CD4-positive, alpha-beta T cell treated with Interferon alpha-2 for 1 hour (primary cell): Measurements from ENCODE around the gene RIC1.
"Not testable (repeated sequence)": the region's sequence is repeated elsewhere in the genome, so short reads cannot be mapped to it uniquely, and the experiment has no call there.

Source experiments
- DNase-seq, 2 donors: peaks; one replicate each; pipeline ENCODE4 v3.0.0-alpha.2; 2020 to 2022

RIC1 gene

DNA sequence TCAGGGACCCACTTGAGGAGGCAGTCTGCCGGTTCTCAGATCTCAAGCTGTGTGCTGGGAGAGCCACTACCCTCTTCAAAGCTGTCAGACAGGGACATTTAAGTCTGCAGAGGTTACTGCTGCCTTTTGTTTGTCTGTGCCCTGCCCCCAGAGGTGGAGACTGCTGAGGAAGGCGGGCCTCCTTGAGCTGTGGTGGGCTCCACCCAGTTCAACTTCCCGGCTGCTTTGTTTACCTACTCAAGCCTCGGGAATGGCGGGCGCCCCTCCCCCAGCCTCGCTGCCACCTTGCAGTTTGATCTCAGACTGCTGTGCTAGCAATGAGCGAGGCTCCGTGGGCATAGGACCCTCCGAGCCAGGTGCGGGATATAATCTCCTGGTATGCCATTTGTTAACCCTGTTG is 54.7 kb downstream of the RIC1 start:
- DNase-seq: not testable (repeated sequence)

DNA sequence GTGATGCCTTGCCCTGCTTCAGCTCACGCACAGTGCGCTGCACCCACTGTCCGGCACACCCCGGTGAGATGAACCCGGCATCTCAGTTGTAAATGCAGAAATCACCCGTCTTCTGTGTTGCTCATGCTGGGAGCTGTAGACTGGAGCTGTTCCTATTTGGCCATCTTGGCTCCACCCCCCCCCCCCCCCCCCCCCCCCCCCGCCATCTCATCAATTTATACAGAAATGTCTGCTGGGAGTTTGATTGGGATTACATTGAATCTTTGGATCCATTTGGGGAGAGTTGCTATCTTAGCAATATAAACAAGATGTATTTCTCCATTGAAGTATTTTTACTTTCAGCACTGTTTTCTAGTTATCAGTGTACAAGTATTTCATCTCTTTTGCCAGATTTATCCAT is 55.2 kb downstream of the RIC1 start:
- no peak for DNase-seq

DNA sequence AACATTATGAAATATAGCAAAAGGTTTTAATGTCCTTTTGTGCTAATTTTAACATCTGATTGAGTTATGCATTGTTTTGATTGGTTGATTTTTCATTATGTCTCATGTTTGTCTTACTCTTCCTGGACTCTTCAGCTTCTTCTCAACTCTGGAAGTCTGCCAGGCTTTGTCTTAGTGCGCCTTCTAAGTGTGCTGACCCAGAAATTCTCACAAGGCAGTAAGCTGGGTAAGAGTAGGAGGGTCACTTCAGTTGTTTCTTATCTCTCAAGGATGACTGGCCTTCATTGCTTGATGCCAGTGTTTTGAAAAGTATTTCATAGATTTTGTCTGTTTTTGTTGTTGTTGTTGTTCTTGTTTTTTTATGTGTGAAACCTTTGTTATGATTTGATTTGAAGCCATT is 59.2 kb downstream of the RIC1 start:
- no peak for DNase-seq

DNA sequence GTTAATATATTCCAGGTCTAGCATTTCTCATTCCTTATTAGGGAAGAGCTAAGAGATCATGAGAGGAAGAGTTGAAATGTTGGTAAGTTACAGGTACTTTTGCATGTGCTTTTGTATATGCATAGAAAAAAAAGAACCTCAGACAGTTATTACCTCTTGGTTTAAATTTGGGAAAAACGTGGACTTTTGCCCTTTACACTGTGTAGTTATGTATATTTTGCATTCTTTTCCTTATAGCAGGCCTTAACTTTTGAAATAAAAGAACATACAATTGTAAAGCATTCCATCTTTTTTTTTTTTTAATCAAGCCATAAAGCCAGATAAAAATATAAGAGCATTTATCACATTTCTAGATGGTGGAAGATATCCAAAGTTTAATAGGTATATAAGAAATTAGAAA is 61.4 kb downstream of the RIC1 start:
- DNase-seq: no peak

DNA sequence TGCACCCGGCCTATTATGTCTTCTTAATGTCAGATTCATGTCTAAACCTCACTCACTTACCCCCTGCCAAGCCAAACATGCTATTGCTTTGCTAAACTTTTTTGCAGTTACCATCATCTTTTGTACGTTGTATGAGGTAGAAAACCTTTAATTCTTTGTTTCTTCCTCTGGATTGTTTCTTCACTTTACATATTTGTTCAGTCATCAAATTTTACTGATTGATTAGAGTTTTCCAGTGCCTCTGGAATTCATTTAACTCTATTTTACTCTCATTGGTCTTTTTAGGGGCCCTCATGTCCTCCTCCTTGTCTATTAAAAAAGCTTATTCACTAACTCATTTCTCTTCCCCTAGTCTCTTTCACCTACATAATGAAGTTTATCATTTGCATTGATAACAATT is 67.0 kb downstream of the RIC1 start:
- no peak for DNase-seq

DNA sequence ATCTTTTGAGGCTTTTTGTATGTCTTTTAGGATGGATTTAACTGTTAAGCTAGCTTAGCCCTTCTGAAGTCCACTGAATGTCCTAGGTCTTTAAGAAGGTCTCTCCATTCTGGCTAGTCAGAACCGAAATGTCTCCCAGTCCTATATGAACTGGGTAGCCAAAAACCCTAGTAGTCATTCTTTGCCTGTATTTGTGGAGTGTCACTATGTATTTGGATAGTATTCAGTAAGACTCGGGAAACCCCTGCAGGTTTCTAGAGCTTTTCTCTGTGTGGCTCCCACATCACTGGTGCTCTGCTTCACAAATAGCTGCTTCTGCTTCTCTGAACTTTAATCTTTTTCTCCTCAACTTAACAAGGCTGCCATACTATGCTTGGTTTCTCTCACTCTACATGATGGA is 68.0 kb downstream of the RIC1 start:
- no peak for DNase-seq

DNA sequence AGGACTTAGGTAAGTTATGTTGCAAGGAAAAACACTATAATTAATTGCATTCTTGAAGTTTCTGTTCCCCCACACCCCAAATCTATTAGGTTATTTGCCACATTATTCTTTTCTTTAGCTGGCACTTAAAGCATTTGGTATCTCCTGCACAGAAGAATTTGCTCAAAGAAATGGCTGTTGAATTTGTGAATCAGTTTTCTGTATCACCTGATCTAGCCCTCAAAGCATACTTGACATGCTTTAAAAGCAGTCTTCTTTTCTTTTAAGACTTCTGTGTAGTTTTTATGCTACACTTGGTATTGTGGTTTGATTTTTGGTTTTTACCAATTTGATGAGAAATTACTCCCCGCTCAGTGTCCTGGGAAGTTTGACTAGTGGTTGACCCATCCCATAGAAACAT is 69.1 kb downstream of the RIC1 start:
- DNase-seq: no peak

DNA sequence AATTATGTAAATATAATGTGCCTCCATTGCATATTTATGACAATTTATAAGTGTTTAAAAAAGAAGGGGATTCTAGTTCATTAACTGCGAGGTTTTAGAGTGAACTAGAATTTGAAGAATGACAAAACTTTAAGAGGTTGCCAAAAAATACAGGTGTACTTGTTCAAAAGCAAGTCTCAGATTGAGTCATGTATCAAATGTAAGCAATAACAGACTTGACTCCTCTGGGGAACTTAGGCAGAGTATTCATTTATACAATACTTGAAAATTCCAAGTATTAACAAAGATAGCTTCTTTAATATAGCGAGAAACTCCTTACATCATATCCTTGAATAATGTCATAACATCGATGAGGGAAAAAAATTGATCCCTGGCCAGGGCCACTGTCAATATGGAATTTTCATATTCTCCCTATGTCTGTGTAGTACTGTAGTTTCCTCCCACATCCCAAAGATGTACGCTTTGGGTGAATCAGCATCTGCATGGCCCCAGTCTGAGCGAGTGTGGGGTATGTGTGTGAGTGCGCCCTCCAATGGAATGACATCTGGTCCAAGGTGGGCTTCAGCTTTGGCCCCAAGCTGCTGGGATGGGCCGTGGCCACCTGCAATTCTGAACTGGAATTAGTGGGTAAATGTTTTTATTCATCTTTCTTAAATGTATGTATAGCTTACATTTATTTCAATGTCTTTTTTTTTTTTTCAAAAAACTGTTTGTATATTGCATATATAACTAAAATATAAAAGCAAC is 70.1 kb downstream of the RIC1 start:
- DNase-seq: no peak

DNA sequence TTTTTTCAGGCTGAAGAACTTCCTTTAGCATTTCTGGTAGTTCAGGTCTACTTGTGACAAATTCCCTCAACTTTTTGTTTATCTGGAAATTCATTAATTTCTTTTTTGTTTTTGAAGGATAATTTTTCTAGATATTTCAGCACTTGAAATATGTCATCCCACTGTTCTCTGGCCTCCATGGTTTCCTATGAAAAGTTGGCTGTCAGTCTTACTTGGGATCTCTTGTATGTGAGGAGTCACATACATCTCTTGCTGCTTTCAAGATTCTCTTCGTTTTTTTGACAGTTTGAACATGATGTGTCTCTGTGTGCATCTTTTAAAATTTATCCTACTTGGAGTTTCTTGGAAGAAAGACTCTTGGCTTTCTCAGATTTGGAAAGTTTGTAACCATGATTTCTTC is 79.5 kb downstream of the RIC1 start:
- DNase-seq: no peak

DNA sequence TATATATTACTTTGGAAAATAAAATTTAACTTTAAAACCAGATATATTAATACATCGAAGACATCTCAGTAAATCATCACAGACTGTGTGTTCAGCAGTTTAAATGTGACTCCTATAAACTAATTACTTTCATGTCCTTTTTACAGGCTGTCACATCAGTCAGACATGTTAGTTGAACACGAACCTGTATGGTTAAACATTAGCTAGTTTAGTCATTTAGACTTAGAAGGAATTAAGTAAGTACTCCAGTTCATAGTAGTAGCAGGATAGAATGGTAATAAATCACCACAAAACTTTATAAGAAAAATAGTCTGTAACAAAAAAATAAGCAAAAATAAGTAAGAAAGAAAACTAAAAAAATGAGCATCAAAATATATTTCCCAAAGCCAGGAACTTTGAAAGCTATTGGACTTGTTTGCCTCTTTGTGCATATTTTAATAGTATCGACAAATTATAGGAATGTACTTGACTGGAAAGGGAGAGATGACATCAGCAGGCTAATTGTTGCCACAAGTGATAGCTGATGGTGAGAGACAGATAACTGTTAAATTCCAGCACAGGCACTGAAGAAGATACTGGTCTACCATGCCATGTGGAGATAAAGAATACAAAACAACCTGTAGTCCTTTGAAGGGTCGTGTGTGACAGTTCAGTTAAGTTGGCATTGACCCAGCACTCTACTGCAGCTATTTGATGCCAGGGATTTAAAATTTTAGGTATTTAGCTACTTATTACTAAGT is 83.9 kb downstream of the RIC1 start:
- no peak for DNase-seq

DNA sequence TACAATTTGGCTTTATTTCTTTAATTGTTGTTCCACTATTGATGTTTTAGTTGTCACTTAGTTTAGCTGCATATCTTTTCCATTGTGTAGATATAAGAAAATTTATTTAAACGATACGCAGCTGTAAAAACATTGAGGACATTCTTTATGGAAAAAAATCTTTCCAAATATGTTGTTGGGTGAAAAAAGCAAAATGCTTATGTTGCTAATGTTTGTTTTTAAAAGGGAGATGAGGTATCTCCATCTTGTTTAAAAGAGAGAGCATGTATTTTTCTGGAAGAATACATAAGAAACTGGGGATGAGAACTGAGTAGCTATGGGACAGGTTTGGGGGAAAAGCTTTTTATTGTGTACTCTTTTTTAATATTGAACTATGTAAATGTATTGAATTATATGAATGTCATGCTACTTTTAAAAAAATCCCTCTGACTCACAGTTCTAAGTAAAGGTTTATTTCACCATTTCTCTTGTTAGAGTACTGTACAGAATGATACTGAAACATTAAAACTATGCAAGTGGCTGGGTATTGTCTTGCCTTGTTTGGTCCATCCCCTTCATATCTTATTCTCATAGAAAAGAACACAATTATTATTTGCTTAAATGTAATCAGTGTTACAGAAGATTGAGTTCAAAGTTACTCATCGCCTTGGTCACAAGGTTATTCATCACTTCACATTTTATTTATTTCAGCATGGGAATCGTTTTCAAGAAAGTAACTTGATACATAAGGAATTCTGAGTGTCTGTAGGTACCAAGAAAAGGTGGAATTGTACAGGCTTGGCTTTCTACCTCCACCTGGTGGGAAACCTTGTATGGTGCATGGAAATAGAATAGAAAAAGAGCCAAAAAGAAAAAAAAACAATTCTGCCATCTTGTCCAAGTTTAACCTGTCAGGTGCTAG is 85.8 kb downstream of the RIC1 start:
- peak in 1 of 2 donors; percentile 8 for DNase-seq

DNA sequence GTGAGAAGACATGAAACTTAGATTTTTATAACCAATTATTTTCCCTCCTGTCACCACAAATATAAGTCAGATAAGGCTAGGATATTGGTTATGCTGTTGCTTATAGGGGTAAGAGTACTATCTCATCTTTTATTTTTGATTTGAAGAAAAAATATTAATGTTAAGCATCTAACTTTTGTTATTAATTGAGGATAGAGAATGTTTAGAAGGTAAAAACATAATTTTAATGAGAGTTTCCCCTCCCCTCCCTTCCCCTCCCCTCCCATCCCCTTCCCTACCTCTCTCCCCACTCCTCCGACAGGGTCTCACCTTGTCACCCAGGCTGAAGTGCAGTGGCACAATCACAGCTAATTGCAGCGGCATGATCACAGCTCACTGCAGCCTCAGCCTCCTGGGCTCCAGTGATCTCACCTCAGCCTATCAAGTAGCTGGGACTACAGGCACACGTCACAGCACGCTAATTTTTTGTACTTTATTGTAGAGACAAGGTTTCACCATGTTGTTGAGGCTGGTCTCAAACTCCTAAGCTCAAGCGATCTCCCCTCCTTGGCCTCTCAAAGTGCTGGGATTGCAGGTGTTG is 86.7 kb downstream of the RIC1 start:
- no peak for DNase-seq

DNA sequence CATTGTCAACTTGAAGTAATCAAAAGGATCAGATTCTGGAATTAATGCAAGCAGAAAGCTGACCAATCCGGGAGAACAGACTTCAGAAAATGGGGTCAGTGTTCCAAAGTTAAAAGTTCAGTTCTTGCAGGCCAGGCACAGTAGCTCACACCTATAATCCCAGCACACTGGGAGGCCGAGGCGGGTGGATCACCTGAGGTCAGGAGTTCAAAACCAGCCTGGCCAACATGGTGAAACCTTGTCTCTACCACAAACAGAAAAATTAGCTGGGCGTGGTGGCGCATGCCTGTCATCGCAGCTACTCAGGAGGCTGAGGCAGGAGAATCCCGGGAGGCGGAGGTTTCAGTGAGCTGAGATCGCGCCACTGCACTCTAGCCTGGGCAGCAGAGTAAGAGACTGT is 88.5 kb downstream of the RIC1 start:
- DNase-seq: not testable (repeated sequence)

DNA sequence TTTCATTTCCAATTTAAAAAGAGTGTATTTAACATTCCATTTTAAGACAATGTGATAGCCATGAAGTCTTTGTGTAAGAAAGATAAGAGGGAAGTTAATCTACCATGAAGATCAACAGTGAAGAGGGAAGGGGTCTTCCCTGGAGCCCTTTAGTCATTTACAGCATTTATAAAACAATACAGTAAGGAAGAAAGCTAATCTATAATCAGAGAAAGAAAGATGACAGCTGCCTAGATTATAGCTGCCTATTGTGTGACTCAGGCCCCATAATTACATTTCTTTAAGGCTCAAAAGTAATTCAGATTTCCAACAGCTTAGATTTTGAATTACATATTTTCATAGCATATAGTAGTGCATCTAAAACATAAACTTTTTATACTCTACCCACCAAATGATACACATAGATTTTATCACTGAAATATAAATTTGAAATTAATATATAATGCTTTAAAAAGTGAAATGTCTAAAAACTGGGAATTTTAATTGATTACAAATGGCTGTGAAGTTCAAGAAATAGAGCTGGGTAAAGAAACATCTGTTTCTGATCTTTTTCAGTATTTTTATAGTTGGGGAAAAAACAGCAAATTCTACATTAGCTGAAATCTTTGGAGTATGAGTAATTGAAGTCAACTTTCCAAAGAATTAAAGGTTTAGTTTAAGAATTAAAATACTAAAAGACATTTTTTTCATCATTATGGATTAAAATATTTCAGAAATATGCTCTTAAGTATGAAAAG is 89.6 kb downstream of the RIC1 start:
- DNase-seq: no peak

DNA sequence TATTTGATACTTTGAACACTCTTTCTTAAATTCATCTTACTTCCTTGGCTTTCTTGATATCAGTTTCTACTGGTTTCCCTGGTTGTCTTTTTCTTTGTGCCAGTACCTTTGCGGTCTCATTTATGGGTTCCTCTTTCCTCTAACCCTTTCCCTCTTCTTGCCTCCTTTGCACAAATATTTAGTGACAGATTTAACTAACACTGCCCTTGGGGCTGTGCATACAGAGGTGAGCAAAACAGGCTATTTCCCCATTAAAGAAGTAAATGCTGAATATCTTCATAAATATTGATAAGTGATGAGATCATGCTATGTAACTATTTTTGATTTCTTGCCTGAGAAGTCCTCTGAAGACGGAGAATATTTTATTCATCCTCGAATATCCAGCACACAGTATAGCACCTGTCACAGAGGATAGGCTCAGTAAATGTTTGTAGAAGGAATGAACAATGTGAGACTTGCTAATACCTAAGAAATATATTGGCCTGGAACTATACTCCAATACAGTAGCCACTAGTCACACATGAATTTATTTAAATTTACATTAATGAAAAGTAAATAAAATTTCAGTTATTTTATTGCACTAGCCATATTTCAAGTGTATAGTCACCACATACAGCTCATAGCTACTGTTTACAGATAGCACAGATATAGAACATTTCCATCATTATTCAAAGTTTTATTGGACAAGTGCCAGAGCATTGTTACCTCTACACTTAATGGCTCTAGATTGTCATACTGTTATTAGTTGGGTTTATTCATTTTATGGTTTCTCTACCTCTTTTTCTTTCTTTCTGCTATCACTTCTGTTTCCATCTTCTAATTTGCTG is 90.4 kb downstream of the RIC1 start:
- DNase-seq: no peak

DNA sequence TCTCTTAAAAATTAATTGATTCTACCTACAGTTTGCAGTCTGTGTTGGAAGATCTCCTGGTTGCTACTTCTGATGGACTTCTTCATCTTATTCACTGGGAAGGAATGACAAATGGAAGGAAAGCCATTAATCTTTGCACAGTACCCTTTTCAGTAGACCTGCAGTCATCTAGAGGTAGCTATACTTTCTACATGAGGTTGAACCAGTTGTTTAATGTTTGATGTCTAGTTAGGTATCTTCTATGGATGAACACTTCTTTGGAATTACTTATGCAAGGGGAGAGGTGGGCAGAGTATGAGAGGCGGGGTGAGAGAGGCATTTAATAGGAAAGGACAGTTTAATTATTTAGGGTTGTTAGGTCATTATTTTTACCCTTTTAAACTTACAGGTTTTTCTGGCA is 91.2 kb downstream of the RIC1 start:
- DNase-seq: no peak

DNA sequence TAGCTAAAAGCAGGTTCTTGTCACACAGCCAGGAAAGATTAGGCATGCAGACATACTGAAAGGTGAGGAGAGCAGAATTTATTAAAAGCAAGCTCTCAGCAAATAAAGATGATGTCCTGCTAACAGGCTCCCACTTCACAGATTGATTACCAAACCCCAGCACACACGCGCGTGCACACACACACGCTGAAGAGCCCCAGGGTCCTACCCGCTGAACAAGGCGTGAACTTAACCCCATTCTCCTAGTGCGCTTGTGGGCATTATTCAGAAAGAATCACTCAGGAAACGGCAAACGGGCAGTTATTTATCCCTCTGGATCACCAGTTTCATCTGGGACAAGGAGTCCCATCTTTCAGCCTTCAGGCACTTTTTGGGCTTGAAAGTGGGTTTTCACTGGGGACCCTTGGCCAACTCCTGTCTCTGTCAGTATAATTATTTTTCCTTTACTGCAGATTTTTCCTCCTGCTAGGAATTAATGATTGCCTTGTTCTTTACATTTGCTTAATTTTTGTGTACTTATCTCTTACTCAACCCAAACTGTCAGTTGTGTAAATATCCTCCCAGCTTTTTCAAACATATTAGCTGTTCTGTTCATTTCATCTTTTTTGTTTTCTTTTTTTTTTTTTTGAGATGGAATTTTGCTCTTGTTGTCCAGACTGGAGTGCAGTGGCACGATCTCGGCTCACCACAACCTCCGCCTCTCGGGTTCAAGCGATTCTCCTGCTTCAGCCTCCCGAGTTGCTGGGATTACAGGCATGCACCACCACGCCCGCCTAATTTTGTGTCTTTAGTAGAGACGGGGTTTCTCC is 92.6 kb downstream of the RIC1 start:
- DNase-seq: no peak

DNA sequence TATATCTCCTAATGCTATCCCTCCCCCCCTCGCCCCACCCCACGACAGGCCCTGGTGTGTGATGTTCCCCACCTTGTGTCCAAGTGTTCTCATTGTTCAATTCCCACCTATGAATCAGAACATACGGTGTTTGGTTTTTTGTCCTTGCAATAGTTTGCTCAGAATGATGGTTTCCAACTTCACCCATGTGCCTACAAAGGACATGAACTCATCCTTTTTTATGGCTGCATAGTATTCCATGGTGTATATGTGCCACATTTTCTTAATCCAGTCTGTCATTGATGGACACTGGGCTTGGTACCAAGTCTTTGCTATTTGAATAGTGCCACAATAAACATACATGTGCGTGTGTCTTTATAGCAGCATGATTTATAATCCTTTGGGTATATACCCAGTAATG is 93.8 kb downstream of the RIC1 start:
- DNase-seq: not testable (repeated sequence)

DNA sequence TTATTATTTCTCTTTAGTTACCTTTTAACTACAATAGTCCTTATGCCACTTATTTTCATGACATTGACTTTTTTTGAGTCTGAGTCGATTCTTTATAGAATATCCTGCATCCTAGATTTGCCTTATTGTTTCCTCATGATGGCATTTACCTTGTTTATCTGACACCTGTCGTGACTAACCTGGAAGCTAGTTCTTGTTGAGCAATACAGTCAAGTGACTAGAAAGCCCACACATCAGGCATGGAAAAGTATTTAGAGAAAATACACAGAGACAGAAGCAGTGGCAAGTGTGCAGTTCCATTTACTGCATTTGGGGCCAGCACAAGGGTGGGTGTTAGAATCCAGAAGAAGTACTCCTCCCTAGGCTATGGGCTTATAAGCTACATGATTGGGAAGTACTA is 106.2 kb downstream of the RIC1 start:
- DNase-seq: no peak

DNA sequence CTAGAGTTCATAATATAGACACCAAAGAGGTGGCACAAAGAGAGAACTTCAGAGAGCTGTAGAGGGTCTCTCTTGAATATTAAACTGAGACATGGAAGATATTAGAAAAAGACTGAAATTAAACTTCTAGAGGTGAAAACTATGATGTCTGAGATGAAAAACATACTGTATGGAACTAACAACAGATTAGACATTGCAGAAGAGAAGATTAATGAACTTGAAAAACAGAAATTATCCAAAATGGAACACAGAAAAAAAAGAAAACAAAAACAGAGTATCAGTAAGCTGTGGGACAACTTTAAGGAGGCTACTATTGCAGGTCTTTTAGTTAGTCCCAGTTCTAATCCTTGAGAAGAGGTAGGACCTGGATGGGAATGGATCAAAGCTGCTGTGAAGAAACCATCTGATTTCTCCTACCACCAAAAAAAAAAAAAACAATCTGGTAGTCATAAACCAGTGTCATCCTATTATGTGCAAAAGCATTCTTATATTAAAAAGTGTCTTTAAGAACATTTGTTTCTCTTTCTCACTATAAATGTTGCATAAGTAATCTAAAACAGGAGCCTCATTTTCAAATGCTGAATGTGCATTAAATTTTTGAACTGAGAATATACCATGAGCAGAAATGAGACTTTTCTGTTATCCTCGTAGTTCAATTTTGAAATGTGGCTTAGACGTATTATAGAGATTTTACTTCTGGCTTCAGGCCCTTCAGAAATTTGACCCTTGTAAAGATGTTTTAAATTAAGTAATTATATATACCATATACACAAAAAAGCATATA is 107.8 kb downstream of the RIC1 start:
- DNase-seq: no peak
